Epithelial cell of prostate (primary cell): ENCODE data around the gene SP140L.
"Not testable (repeated sequence)": the region's sequence is repeated elsewhere in the genome, so short reads cannot be mapped to it uniquely, and the experiment has no call there.

Experiments used
- DNase-seq: peaks from one replicate; pipeline ENCODE4 v3.0.0-alpha.2; 2011; ENCODE audit warnings: low read depth, low spot score
- H3K27ac ChIP-seq: fragments of 450-650 bp; 2 replicates; pipeline ENCODE4 v1.5.1; 2017; ENCODE audit warnings: mild to moderate bottlenecking

The SP140L gene

DNA sequence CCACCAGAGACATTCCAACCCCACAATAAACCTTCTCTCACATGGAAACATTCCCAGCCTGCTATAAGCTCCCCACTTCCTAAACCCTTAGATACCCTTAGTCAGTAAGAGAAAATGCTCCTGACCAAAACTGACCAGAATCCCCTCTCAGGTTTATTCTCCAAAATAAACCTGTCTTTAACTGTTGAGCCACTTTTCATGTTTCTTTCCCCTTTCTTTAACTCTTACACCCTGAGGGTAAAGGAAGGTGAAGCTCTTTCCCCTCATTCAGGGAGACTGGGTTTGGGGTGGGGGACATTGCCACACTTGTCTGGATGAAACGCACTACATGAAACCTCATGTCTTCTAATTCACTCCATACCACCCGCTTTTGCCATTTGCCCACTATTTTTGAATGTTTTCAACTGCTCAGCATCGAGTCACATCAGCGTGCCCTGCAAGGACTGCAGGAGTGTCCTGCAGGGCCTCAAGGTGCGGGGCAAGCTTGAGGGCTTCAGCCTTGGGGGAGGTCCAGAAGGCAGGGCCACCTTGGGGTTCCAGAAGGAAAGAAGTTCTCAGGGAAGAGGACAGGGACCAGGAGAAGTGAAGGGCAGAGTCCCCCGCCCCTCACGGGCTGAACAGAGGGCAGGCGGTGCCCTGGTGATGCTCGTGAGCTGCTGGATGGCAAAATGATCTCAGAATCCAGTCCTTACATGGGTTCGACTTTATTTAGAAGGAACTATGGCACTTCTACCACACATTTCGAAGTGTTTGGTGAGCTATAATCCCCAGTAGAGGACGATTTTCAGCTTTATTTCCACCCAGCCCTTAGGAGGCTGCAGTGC, 4.2 kb upstream of the SP140L start:
- no peak overlapping the region for H3K27ac ChIP-seq
- no peak for DNase-seq

DNA sequence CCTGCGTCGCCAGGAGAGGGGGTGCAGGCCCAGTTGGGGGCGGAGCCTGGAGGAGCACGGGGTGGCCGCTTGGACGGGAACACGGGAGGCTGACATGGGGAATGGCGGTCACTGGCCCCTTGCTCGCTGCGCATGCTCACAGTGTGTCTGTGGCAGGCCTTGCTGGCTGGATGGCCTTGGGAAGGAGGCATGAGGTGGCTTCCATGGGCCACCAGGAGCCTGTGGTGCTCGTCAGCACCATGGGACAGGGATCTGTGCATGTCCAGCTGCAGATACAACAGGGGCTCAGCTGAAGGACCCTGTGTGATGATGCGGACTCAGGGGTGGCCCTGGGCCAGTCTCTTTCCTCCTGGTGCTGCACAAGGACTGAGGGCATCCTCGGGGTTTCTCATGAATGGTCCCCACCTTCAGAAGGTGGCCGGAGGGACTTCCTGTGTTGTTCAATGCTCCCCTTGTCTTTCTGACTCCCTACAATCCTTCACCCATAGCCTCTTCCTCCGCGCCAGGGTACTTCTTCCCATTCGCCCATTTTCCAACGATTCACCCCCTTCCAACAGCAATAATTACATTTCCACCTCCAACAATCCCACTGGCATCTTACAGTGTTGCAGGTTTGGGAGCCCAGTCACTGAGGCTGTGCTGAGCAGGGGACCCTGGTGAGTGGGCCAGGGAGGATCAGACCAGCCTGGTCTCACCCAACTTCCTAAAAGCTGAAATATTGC, 3.4 kb upstream of the SP140L start:
- no peak for DNase-seq

GRCh38 chr2:230324503-230324902, 2.5 kb upstream of the SP140L start:
- H3K27ac ChIP-seq: no peak overlapping the region
- DNase-seq: no peak

More for the DNA sequence above, 3.4 kb upstream of the SP140L start:
- no peak overlapping the region for H3K27ac ChIP-seq

DNA sequence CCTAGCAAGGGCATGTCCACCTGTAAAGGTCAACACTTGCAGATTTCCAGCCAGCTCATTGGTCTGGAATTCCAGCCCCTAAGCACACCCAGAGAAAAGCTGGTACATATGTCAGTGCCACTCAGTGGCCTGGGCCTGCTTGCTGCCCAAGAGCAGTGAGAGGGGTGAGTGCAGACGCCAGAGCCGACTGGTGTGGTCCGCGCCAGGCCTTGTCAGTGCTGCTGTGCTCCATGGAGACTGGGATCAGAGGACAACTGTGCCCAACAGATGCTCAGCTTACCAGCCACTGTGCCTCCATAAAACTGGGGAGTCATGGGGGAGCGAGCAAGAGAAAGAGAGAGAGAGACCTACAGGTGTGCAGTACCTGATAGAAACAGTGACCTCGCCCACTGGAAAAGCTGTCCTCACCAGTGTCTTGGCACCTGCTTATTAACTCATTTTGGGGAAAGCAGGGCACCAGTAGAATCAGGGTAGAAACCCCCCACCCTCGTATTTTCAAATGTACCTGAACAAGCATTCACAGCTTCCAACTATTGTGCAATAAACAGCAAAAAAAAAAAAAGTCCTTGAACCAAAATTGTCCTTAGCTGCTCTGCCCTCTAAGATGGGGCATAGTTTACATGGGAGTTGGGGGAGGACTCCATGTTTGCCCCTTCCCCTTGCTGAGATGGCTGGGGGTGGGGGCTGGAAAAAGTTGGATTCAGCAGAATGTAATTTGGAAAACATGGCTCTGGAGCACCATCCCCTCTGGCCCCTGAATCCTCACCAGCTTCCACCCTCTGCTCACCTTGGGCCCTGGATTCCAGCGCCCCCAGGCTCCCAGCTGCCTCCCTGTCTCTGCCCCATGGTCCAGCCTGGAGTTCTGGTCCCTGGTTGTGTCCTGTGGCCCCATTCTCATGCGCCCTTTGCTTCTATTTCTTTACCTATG, 1.4 kb upstream of the SP140L start:
- H3K27ac ChIP-seq: no peak overlapping the region
- no peak for DNase-seq

GRCh38 chr2:230327418-230328154, 593 bp downstream of the SP140L start:
- H3K27ac ChIP-seq: peak overlapping the region; percentile 75
- DNase-seq: peak; percentile 43

- H3K27ac ChIP-seq: peak overlapping the region; percentile 75
- DNase-seq: no peak
Observed at GRCh38 chr2:230328155-230328458, 1.1 kb downstream of the SP140L start.

DNA sequence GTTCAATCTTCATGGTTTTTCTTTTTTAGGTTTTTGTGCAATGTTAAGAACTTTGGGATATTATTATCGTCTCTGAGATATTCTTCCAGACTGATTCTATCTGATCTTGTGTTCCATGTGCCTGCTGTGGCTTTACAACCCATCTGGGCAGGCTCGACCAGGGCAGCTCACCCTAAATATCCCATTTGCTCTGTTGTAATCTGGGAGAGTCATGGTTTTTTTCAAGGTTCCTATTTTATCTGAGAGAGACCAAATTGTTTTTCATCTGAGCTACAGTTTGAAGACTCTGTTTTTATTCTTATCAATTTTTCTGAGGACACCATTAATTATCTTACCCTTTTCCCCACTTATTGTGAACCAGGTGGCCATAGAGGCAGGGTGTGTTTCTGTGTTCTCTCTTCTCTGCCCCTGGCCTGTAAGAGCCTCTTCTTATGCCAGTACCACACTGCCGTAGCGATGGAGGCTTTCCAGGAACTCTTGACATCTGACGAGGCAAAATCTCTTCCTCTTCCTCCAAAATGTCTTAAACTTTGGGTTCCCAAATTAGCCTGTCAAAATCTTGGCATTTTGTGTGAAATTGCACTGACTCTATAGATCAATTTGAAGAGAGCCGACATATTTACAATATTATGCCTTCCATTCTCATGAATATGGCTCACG, 3.1 kb downstream of the SP140L start:
- no peak overlapping the region for H3K27ac ChIP-seq
- no peak for DNase-seq

- no peak overlapping the region for H3K27ac ChIP-seq
- no peak for DNase-seq
Observed at GRCh38 chr2:230330725-230331124, 3.7 kb downstream of the SP140L start.

DNA sequence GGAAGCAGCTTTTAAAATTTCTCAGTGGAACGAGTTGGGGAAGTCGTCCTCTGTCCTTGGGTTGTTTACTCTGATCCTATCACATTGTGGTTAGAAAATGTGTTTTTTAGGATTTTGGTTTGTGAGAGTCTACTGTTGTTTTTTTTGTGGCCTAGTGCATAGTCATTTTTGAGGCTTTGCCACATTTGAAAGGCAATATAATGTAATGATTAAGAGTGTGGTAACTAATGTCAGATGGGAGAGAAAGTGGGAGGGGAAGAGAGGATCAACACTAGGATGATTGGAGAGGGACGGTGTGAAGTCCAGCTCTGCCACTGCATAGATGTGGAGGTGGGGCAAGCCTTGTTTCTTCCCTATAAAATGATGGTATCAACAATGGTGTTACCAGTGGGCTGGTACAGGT, 8.5 kb downstream of the SP140L start:
- no peak for DNase-seq

DNA sequence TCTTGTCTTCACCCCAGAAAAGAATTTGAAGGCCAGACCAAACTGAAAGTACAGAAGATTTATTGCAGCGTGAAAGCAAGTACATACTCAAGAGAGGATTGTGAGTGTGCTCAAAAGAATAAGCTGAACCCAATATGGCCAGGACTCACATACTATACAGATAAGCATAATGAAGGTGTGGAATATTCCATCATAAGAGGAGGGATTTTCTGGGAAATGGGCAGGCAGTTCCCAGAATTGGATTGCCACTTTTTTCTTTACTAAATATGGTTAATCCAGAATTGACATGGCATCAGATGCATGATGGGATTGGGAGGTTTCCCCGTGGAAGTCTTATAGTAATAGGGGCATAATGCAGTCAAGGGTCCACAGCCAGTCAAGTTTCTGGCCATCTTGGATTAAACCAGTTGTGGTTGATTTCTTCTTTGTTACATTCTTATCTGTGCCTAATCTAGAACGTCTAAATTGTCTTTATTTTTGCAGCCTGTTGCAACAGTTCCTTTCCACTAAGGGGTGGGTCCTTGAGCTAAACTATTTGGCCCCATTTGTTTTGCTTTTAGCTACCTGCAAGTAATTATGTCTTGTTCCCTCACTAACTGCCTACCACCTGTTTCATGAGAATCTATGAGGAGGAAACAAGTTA, 9.0 kb downstream of the SP140L start:
- H3K27ac ChIP-seq: no peak overlapping the region
- DNase-seq: no peak

More for the DNA sequence above, 8.5 kb downstream of the SP140L start:
- no peak overlapping the region for H3K27ac ChIP-seq

GRCh38 chr2:230341936-230342528, 15.0 kb downstream of the SP140L start:
- DNase-seq, H3K27ac ChIP-seq: not testable (repeated sequence)

GRCh38 chr2:230343041-230343624, 16.1 kb downstream of the SP140L start:
- H3K27ac ChIP-seq, DNase-seq: not testable (repeated sequence)

GRCh38 chr2:230343747-230344146, 16.8 kb downstream of the SP140L start:
- H3K27ac ChIP-seq: no peak overlapping the region
- no peak for DNase-seq

DNA sequence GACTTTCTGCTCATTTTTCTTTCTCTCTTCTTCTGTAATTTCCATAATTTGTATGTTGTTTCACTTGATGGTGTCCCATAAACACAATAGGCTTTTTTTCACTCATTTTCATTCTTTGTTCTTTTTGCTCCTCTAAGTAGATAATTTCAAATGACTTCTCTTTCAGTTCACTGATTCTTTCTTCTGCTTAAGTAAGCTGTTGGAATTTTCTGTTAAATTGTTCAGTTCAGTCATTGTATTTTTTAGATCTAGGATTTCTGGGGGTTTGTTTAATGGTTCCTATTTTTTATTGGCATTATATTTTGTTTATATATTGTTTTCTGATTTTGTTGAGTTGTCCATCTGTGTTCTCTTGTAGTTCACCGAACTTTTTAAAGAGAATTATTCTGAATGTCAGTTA, 19.5 kb downstream of the SP140L start:
- no peak for DNase-seq
- no peak overlapping the region for H3K27ac ChIP-seq

DNA sequence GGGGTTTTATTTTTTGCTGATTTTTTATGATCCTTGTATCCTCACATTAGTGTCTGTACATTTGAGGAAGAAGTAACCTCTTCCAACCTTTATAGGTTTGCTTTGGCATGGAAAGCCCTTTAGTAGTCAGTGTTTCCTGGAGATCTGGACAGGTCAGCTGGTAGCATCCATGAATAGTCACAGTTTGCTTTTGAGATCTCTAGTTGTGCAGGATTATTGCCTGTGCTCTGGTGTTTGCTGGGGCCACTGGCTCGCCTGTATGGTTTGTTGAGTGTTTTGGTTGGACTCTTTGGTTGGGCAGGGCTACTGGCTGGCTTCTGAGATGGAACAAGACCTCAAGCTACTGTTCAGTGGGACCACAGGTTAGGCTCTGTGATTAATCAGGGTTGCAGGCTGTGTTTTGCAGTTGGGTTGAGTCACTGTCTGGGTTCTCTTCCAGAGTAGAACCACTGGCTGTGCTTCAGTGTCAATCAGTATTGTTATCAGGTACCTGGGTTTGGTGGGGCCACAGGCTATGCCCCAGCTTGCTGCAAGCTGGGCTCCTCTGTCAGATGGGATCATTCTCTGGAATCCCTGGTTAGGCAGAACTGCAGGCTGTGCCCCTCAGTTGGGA, 20.0 kb downstream of the SP140L start:
- peak; percentile 16 for DNase-seq
- H3K27ac ChIP-seq: no peak overlapping the region

DNA sequence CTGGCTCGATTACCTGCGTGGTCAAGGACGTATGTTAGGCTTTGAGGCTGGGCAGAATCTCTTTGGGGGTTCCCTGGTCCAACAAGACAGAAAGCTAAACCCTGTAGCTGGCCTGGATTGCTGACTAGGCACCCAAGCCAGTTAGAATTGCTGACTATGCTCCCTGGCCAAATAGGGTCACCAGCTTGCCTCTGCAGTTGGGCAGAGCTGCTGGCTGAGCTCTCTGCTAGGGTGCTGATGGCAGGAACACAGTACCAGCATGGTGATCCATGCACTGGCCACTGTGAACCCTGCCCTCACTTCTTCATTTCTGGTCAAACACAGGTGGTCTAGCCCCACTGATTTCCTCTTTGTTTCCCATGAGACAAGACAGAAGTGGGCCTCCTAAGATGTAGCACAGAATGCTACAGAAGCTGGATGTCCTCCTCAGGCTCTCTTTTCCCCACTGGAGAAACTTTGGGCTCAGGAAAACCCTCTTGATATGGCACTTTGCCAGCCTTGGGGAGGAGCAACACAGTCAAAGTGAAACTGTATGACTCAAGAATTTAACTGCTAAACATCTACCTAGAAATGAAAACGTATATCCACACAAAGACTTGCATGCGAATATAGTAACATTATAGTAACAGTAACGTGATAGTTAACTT, 20.8 kb downstream of the SP140L start:
- DNase-seq: no peak
- no peak overlapping the region for H3K27ac ChIP-seq

- no peak overlapping the region for H3K27ac ChIP-seq
- no peak for DNase-seq
Observed at GRCh38 chr2:230348787-230349186, 21.8 kb downstream of the SP140L start.
